ENCODE measurements around the gene CDKN1C.

DNA sequence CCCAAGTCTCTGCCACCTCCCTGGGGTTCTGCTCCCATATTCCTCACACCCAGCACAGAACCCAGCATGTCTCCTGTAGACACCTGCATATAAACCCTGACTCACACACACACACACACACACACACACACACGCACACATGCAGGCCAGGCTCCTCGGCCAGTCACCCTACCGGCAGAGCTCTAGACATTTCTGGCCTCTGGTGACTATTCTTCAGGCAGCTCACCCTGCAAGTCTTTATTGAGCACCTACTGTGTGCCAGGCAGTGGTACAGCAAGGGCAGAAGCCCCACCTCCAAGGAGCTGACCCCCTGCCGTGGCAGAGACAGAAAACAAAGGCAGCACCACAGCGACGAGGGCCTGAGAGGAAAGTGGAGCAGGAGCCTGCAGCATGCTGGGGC lies 50.3 kb downstream of the CDKN1C start:
- TF ChIP-seq, protein P1, sequence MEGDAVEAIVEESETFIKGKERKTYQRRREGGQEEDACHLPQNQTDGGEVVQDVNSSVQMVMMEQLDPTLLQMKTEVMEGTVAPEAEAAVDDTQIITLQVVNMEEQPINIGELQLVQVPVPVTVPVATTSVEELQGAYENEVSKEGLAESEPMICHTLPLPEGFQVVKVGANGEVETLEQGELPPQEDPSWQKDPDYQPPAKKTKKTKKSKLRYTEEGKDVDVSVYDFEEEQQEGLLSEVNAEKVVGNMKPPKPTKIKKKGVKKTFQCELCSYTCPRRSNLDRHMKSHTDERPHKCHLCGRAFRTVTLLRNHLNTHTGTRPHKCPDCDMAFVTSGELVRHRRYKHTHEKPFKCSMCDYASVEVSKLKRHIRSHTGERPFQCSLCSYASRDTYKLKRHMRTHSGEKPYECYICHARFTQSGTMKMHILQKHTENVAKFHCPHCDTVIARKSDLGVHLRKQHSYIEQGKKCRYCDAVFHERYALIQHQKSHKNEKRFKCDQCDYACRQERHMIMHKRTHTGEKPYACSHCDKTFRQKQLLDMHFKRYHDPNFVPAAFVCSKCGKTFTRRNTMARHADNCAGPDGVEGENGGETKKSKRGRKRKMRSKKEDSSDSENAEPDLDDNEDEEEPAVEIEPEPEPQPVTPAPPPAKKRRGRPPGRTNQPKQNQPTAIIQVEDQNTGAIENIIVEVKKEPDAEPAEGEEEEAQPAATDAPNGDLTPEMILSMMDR (IDR thresholded peaks at IDR 0.05; ENCODE audit: poor library complexity) = no peak
- no peak for TF ChIP-seq EZH2 (IDR thresholded peaks at IDR 0.05; ENCODE audit: borderline replicate concordance)
- no peak for TF ChIP-seq EZH2phosphoT487 (IDR thresholded peaks at IDR 0.05; ENCODE audit: low read depth, severe bottlenecking, unreplicated experiment)

All from hepatocyte (in vitro differentiated cells).